GM21390 (cell line): ENCODE results near the gene IFT80.

Experiments
- ATAC-seq: cut with Tn5 transposase; IDR thresholded peaks from one replicate; pipeline ENCODE4 v1.9.1; 2021; ENCODE audit not compliant: unreplicated experiment

Gene IFT80

GRCh38 chr3:160399125-160400029, at the start of gene IFT80, which contains the start of gene SMC4:
Gene IFT80, minus strand, starts transcription at chr3:160399225. Its CDS starts 14,625 bp downstream, at chr3:160384600.
Gene SMC4, plus strand, starts transcription at chr3:160399650. Its CDS starts 1,177 bp downstream, at chr3:160400827.
- peak; percentile 93 for ATAC-seq

- ATAC-seq = no peak
Observed at GRCh38 chr3:160447544-160447943, 48.5 kb upstream of the IFT80 start.

GRCh38 chr3:160446522-160447056, 47.6 kb upstream of the IFT80 start:
- ATAC-seq = no peak

- no peak for ATAC-seq
Observed at GRCh38 chr3:160445854-160446253, 46.8 kb upstream of the IFT80 start.

GRCh38 chr3:160444411-160444810, 45.4 kb upstream of the IFT80 start:
- no peak for ATAC-seq

GRCh38 chr3:160440687-160441086, 41.7 kb upstream of the IFT80 start:
- ATAC-seq = no peak

GRCh38 chr3:160437083-160437455, 38.0 kb upstream of the IFT80 start:
- no peak for ATAC-seq

- no peak for ATAC-seq
Observed at GRCh38 chr3:160435747-160436146, 36.7 kb upstream of the IFT80 start.

GRCh38 chr3:160435095-160435494, 36.1 kb upstream of the IFT80 start:
- no peak for ATAC-seq

GRCh38 chr3:160434071-160434470, 35.0 kb upstream of the IFT80 start:
- no peak for ATAC-seq

GRCh38 chr3:160427832-160428424, 28.9 kb upstream of the IFT80 start:
- no peak for ATAC-seq

GRCh38 chr3:160417311-160417710, 18.3 kb upstream of the IFT80 start:
- no peak for ATAC-seq

- peak; percentile 85 for ATAC-seq
Observed at GRCh38 chr3:160413613-160414248, 14.7 kb upstream of the IFT80 start.

GRCh38 chr3:160412477-160412876, 13.5 kb upstream of the IFT80 start:
- ATAC-seq = no peak

GRCh38 chr3:160409812-160410610, 11.0 kb upstream of the IFT80 start:
- no peak for ATAC-seq

- ATAC-seq = no peak
Observed at GRCh38 chr3:160403796-160404470, 4.9 kb upstream of the IFT80 start.

GRCh38 chr3:160403028-160403545, 4.1 kb upstream of the IFT80 start:
- no peak for ATAC-seq

GRCh38 chr3:160402221-160403027, 3.4 kb upstream of the IFT80 start:
- ATAC-seq = no peak
